Measurements from ENCODE around the gene CELSR1. TPM values are rescaled to one million over a fixed set of nuclear protein-coding genes. Genes with fewer than 3 reads are reported as not detected.

Gene CELSR1
- total RNA-seq, 2 experiments from 2014 or later: 1.0 to 1.1 TPM

GRCh38 chr22:46524203-46524740 lies 13.1 kb downstream of the CELSR1 start:
- DNase-seq: no peak
- no peaks in the 10 kb centered on the region for H3K9me3 Mint-ChIP-seq
- Histone ChIP-seq H3K36me3 (ENCODE audit: insufficient read depth, low read length) (no peaks in the 10 kb centered on the region), H3K27me3 (ENCODE audit: control insufficient read depth in 1 of 2, insufficient read depth in 2 of 2, low read length in 2 of 2) (peaks cover 0 to 2% of the 10 kb centered on the region in 2 experiments), H3K27ac (ENCODE audit: low read depth in 1 of 2, low read length in 2 of 2) (no peak overlapping the region), H3K4me1 (ENCODE audit: insufficient read depth, low read length) (no peaks in the 10 kb centered on the region), H3K9me3 (ENCODE audit: control insufficient read depth in 1 of 2, insufficient read depth in 1 of 2, low read length in 2 of 2) (no peaks in the 10 kb centered on the region), H3K4me3 (ENCODE audit: low read length) (no peak overlapping the region)
- intact Hi-C loops (cut with DNase I, micrococcal nuclease): no loop called here
- H3K36me3 Mint-ChIP-seq (ENCODE audit: low read depth): no peaks in the 10 kb centered on the region
- CTCF ChIA-PET: no interaction called here
- POLR2A ChIA-PET: no interaction called here
- H3K4me3 Mint-ChIP-seq: no peak overlapping the region
- H3K27ac Mint-ChIP-seq: no peak overlapping the region
- TF ChIP-seq, protein P1, sequence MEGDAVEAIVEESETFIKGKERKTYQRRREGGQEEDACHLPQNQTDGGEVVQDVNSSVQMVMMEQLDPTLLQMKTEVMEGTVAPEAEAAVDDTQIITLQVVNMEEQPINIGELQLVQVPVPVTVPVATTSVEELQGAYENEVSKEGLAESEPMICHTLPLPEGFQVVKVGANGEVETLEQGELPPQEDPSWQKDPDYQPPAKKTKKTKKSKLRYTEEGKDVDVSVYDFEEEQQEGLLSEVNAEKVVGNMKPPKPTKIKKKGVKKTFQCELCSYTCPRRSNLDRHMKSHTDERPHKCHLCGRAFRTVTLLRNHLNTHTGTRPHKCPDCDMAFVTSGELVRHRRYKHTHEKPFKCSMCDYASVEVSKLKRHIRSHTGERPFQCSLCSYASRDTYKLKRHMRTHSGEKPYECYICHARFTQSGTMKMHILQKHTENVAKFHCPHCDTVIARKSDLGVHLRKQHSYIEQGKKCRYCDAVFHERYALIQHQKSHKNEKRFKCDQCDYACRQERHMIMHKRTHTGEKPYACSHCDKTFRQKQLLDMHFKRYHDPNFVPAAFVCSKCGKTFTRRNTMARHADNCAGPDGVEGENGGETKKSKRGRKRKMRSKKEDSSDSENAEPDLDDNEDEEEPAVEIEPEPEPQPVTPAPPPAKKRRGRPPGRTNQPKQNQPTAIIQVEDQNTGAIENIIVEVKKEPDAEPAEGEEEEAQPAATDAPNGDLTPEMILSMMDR (IDR thresholded peaks at IDR 0.05): no peak
- H3K4me1 Mint-ChIP-seq (ENCODE audit: low read depth): no peaks in the 10 kb centered on the region
- peaks cover 4% of the 10 kb centered on the region for H3K27me3 Mint-ChIP-seq
- ATAC-seq (ENCODE audit: poor library complexity): no peak

- no peak overlapping the region for H3K4me3 ChIP-seq (ENCODE audit: low read length)
- ATAC-seq (ENCODE audit: poor library complexity) (no peak), DNase-seq (no peak)
- peaks cover 4% of the 10 kb centered on the region for H3K27me3 Mint-ChIP-seq
- H3K4me3 Mint-ChIP-seq: no peak overlapping the region
- H3K4me1 Mint-ChIP-seq (ENCODE audit: low read depth): no peaks in the 10 kb centered on the region
- TF ChIP-seq, protein P1 (IDR thresholded peaks at IDR 0.05): no peak
- ChIA-PET CTCF (no interaction called here), POLR2A (no interaction called here)
- H3K9me3 ChIP-seq (ENCODE audit: control insufficient read depth in 1 of 2, insufficient read depth in 1 of 2, low read length in 2 of 2): no peaks in the 10 kb centered on the region
- no peak overlapping the region for H3K27ac Mint-ChIP-seq
- no peak overlapping the region for H3K27ac ChIP-seq (ENCODE audit: low read depth in 1 of 2, low read length in 2 of 2)
- no peaks in the 10 kb centered on the region for H3K36me3 ChIP-seq (ENCODE audit: insufficient read depth, low read length)
- intact Hi-C loops (cut with DNase I, micrococcal nuclease): no loop called here
- H3K36me3 Mint-ChIP-seq (ENCODE audit: low read depth): no peaks in the 10 kb centered on the region
- H3K4me1 ChIP-seq (ENCODE audit: insufficient read depth, low read length): no peaks in the 10 kb centered on the region
- H3K9me3 Mint-ChIP-seq: no peaks in the 10 kb centered on the region
- peaks cover 0 to 2% of the 10 kb centered on the region in 2 experiments for H3K27me3 ChIP-seq (ENCODE audit: control insufficient read depth in 1 of 2, insufficient read depth in 2 of 2, low read length in 2 of 2)
Observed at GRCh38 chr22:46522797-46523196, 14.6 kb downstream of the CELSR1 start.

GRCh38 chr22:46521994-46522393 lies 15.4 kb downstream of the CELSR1 start:
- Histone ChIP-seq H3K27me3 (ENCODE audit: control insufficient read depth in 1 of 2, insufficient read depth in 2 of 2, low read length in 2 of 2) (peaks cover 0 to 2% of the 10 kb centered on the region in 2 experiments), H3K9me3 (ENCODE audit: control insufficient read depth in 1 of 2, insufficient read depth in 1 of 2, low read length in 2 of 2) (no peaks in the 10 kb centered on the region), H3K4me3 (ENCODE audit: low read length) (no peak overlapping the region), H3K27ac (ENCODE audit: low read depth in 1 of 2, low read length in 2 of 2) (no peak overlapping the region), H3K36me3 (ENCODE audit: insufficient read depth, low read length) (no peaks in the 10 kb centered on the region), H3K4me1 (ENCODE audit: insufficient read depth, low read length) (no peaks in the 10 kb centered on the region)
- no peaks in the 10 kb centered on the region for H3K36me3 Mint-ChIP-seq (ENCODE audit: low read depth)
- TF ChIP-seq, protein P1 (IDR thresholded peaks at IDR 0.05): no peak
- DNase-seq (no peak), ATAC-seq (ENCODE audit: poor library complexity) (no peak)
- H3K4me3 Mint-ChIP-seq: no peak overlapping the region
- ChIA-PET CTCF (no interaction called here), POLR2A (no interaction called here)
- H3K27ac Mint-ChIP-seq: no peak overlapping the region
- H3K4me1 Mint-ChIP-seq (ENCODE audit: low read depth): no peaks in the 10 kb centered on the region
- intact Hi-C loops (cut with DNase I, micrococcal nuclease): no loop called here
- H3K27me3 Mint-ChIP-seq: no peaks in the 10 kb centered on the region
- no peaks in the 10 kb centered on the region for H3K9me3 Mint-ChIP-seq

All from CD4-positive, alpha-beta T cell (primary cell).